ENCODE results near the gene CENPP. TPM values are rescaled to one million over a fixed set of nuclear protein-coding genes. Genes with fewer than 3 reads are reported as not detected.

The CENPP gene
- total RNA-seq, 1 donor from 2014 or later, result 1.3 TPM

GRCh38 chr9:92463387-92463786, 137.6 kb downstream of the CENPP start:
- TF ChIP-seq CTCF (IDR thresholded peaks at IDR 0.05; ENCODE audit: insufficient read depth, low read length, severe bottlenecking), result no peak
- FAIRE-seq, result no peak

GRCh38 chr9:92463984-92464383, 138.2 kb downstream of the CENPP start:
- FAIRE-seq, result no peak
- Histone ChIP-seq H3K4me3 (ENCODE audit: low read depth, low read length) (no peak overlapping the region), H3K36me3 (ENCODE audit: control insufficient read depth, insufficient read depth, low read length) (no peaks in the 10 kb centered on the region), H3K27me3 (ENCODE audit: control insufficient read depth, insufficient read depth, low read length) (no peaks in the 10 kb centered on the region)
- no peak for TF ChIP-seq CTCF (IDR thresholded peaks at IDR 0.05; ENCODE audit: insufficient read depth, low read length, severe bottlenecking)
- peak; percentile 88 for DNase-seq (ENCODE audit: low read depth)

More at GRCh38 chr9:92463387-92463786, 137.6 kb downstream of the CENPP start:
- no peak overlapping the region for H3K4me3 ChIP-seq (ENCODE audit: low read depth, low read length)
- DNase-seq (ENCODE audit: low read depth), result no peak
- no peaks in the 10 kb centered on the region for H3K36me3 ChIP-seq (ENCODE audit: control insufficient read depth, insufficient read depth, low read length)
- H3K27me3 ChIP-seq (ENCODE audit: control insufficient read depth, insufficient read depth, low read length), result no peaks in the 10 kb centered on the region

GRCh38 chr9:92467041-92467440, 141.3 kb downstream of the CENPP start:
- H3K4me3 ChIP-seq (ENCODE audit: low read depth, low read length), result no peak overlapping the region
- H3K27me3 ChIP-seq (ENCODE audit: control insufficient read depth, insufficient read depth, low read length), result no peaks in the 10 kb centered on the region
- TF ChIP-seq CTCF (IDR thresholded peaks at IDR 0.05; ENCODE audit: insufficient read depth, low read length, severe bottlenecking), result no peak
- no peak for FAIRE-seq
- no peaks in the 10 kb centered on the region for H3K36me3 ChIP-seq (ENCODE audit: control insufficient read depth, insufficient read depth, low read length)
- DNase-seq (ENCODE audit: low read depth), result no peak

GRCh38 chr9:92467511-92467910, 141.8 kb downstream of the CENPP start:
- no peak for TF ChIP-seq CTCF (IDR thresholded peaks at IDR 0.05; ENCODE audit: insufficient read depth, low read length, severe bottlenecking)
- no peak overlapping the region for H3K4me3 ChIP-seq (ENCODE audit: low read depth, low read length)
- H3K36me3 ChIP-seq (ENCODE audit: control insufficient read depth, insufficient read depth, low read length), result no peaks in the 10 kb centered on the region
- DNase-seq (ENCODE audit: low read depth) (peak; percentile 75), FAIRE-seq (no peak)
- no peaks in the 10 kb centered on the region for H3K27me3 ChIP-seq (ENCODE audit: control insufficient read depth, insufficient read depth, low read length)

- H3K27me3 ChIP-seq (ENCODE audit: control insufficient read depth, insufficient read depth, low read length), result no peaks in the 10 kb centered on the region
- H3K36me3 ChIP-seq (ENCODE audit: control insufficient read depth, insufficient read depth, low read length), result no peaks in the 10 kb centered on the region
- DNase-seq (ENCODE audit: low read depth), result peak; percentile 75
- no peak for TF ChIP-seq CTCF (IDR thresholded peaks at IDR 0.05; ENCODE audit: insufficient read depth, low read length, severe bottlenecking)
- no peak for FAIRE-seq
- no peak overlapping the region for H3K4me3 ChIP-seq (ENCODE audit: low read depth, low read length)
These were observed 142.5 kb downstream of the CENPP start for GRCh38 chr9:92468206-92468605.

- H3K27me3 ChIP-seq (ENCODE audit: control insufficient read depth, insufficient read depth, low read length), result no peaks in the 10 kb centered on the region
- H3K4me3 ChIP-seq (ENCODE audit: low read depth, low read length), result no peak overlapping the region
- DNase-seq (ENCODE audit: low read depth) (no peak), FAIRE-seq (no peak)
- no peak for TF ChIP-seq CTCF (IDR thresholded peaks at IDR 0.05; ENCODE audit: insufficient read depth, low read length, severe bottlenecking)
- no peaks in the 10 kb centered on the region for H3K36me3 ChIP-seq (ENCODE audit: control insufficient read depth, insufficient read depth, low read length)
These were observed 148.8 kb downstream of the CENPP start for GRCh38 chr9:92474587-92474986.

All from bronchial epithelial cell (primary cell).